ENCODE measurements around the gene DHODH.

DNA sequence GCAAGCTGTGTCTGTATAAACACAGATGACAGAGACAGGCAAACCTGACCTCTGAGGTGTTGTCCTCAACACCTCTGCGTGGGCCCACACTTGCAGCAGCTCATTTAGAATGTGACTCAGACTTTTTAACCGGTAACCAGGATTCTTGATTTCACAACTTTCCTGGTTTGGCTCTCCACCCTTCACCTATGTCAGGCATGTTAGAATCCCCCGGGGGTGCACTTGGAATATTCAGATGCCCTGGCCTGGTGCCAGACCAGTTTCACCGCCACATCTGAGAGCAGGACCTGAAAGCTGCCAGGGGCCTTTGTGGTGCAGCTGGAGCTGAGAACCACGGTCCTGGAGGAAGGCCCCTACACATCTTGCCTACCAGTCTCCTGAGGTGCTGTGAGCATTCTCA, 4.8 kb downstream of the DHODH start:
- TF ChIP-seq, protein P1, sequence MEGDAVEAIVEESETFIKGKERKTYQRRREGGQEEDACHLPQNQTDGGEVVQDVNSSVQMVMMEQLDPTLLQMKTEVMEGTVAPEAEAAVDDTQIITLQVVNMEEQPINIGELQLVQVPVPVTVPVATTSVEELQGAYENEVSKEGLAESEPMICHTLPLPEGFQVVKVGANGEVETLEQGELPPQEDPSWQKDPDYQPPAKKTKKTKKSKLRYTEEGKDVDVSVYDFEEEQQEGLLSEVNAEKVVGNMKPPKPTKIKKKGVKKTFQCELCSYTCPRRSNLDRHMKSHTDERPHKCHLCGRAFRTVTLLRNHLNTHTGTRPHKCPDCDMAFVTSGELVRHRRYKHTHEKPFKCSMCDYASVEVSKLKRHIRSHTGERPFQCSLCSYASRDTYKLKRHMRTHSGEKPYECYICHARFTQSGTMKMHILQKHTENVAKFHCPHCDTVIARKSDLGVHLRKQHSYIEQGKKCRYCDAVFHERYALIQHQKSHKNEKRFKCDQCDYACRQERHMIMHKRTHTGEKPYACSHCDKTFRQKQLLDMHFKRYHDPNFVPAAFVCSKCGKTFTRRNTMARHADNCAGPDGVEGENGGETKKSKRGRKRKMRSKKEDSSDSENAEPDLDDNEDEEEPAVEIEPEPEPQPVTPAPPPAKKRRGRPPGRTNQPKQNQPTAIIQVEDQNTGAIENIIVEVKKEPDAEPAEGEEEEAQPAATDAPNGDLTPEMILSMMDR (conservative IDR thresholded peaks at IDR 0.05): no peak
- TF ChIP-seq ZFX (IDR thresholded peaks at IDR 0.05): no peak
